HG03175 (cell line): ENCODE results near the gene GTF2IRD1.
"Not testable (repeated sequence)": the region's sequence is repeated elsewhere in the genome, so short reads cannot be mapped to it uniquely, and the experiment has no call there.

Source experiments
- ATAC-seq: cut with Tn5 transposase; IDR thresholded peaks from one replicate; pipeline ENCODE4 v1.9.1; 2021; ENCODE audit warnings: mild to moderate bottlenecking, moderate library complexity; ENCODE audit not compliant: unreplicated experiment

GTF2IRD1 gene

DNA sequence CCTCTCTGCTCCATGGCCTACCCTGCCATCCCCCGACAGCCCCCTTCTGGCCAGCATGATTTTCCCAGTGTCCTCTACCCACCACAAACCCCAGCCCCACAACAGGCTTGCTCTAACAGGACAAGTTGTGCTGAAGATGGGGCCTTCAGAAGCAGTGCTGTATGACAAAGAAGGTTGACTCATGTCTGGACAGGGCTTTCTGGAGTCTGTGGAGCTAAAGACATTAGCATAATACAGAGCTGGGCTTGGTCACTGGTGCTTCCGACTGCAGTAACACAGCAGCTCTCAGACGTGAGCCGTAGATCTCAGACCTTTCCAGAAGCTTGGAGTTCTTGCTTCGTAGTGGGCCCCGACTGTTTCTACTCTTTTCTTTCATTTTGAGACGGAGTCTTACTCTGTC, 100.5 kb downstream of the GTF2IRD1 start:
- ATAC-seq = no peak

DNA sequence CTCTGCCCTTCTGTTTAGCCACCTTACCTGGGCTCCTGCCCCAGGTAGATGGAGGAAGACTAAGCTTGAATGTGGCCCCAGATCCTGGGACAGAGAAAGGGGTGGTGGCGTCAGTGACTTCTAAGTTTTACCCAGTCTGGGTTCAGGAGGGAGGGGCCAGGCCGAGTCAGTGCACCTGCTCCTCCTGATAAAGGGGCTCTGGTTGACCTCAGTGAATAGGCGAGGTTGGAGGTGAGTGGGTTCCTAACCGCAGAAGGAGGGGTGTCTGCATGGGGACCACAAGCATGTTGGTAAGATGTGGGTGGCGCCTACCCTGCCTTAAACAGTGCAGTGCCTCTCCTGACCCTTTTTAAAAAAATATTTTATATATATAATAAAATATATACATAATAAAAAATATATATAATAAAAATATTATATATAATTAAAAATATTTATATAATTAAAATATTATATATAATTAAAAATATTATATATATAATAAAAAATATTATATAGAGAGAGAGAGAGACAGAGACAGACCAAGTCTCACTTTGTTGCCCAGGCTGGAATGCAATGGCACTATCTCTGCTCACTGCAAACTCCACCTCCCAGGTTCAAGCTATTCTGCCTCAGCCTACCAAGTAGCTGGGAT, 106.5 kb downstream of the GTF2IRD1 start:
- ATAC-seq = no peak

DNA sequence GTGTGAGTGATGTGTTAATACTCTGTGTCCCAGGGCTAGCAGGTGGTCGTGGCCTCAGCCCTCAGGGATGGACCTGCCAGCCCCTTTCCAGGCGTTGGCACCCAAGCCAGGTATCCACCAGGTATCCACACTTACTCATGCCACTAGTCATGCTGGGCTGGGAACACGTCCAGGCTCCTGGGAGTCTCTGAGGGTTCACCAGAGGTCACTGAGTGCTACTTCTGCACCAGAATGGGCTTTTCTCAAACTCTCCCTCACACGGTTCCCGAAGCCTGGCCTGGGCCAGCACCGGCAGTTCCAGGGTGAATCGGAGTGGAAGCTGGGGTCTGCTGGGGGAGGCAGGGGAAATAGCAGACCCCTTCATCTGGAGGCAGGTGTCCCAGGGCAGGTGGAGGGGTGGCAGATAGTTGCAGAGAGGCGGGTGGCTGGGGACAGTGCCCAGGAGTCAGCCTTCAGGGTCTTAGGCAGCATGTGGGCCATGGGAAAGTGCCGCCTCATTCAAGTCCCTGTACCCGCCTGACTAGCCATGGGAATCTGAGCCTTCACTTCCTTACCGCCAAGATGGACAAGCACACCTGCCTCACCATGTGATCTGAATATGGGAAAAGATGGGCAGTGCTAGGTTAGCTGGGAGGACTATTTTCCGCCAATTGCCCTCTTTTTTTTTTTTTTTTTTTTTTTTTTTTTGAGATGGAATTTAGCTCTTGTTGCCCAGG, 108.3 kb downstream of the GTF2IRD1 start:
- ATAC-seq = no peak

DNA sequence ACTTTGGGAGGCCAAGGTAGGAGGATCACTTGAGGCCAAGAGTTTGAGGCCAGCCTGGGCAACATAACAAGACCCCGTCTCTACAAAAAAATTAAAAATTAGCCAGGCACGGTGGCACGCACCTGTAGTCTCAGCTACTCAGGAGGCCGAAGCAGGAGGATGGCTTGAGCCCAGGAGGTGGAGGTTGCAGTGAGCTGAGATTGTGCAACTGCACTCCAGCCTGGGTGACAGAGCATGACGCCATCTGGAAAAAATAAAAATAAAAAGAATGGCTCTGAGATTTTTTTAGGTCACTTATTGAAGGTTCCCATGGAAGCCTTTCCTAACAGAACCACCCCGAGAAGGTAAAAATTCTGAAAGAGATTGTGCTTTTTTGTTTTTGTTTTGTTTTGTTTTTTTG, 109.9 kb downstream of the GTF2IRD1 start:
- not testable (repeated sequence) for ATAC-seq

DNA sequence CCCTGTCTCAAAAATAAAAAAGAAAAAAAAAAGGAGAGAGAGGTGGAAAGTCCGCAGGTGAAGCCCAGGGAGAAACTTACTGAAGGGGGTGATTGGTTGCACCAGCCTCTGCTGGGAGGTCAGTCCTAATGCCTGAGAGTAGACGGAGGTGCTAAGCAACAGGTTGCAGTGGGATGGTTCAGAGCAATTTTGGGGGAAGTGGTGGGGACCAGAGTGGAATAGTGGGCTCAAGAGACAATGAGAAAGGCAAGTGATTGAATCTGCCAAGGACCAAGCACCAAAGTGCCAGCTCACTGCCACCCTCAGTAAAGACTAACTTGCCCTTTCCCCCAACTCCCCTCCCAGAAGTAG, 113.6 kb downstream of the GTF2IRD1 start:
- no peak for ATAC-seq

DNA sequence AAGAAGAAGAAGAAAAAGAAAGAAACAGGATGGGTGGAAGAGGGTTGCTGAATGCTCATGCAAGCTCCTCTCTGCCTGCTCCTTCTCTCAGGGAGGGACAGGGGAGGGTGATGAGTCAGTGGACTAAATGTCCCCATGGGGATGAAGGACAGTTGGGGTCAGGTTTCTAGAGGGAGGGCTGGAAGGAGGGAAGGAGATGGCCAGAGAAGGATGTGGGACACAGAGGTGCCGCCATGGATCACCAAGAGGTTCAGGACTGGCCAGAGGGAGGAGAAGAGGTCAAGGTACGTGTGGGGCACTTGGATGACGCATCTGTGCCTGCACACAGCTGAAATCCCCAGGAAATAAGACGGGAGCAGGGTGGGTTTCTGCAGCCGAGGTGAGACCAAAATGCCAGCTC, 115.0 kb downstream of the GTF2IRD1 start:
- ATAC-seq = no peak

DNA sequence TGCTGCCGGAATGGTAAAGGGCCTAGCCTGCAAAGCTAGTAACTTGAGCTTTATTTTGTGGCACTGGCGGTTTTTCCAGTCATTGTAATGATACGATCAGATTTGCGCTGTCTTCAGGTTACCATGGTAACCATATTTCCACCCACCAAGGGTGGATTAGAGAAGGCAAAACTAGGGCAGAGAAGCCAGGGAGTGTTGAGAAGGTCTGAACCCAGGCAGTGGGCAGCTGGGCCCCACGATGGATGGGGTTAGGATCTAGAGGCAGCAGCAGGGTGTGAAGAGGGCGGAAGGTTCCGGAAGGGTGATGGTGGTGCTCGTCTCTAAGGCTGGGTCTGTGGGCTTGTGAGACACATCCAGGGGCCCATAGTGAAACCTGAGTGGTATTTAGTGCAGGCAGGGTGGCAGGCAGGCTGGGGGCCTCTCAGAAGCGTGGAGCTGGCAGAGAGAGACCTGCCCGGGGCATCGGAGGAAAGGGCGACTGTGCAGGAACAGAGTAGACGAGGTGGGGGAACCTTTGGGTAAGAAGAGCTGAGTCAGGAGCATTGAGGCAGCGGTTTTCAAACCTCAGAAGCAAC, 115.9 kb downstream of the GTF2IRD1 start:
- ATAC-seq = no peak

DNA sequence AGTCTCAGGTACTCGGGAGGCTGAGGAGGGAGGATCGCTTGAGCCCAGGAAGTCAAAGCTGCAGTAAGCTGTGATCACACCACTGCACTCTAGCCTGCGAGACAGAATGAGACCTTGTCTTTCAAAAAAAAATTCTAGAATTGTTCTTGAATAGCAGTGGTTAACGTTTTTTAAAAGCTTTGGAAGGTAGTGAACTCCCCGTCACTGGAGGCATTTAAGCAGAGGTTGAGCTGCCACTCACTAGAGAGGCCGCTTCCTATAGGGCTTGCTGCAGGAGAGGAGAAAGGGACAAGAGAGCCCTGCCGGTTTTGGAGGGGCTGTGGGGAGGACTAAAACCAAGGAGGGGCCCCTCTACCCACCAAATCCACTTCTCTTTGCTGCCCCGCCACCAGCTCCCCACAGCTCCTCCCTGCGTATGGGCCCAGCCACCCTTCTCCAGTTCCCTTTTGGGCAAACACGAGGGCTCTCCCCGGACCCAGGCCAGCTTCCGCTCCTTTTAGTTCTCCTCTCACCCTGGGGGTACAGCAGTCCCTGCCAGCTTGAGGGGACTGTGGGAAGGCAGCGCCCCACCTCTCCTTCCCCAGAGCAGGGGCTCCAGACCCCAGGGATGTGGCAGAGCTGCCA, 116.9 kb downstream of the GTF2IRD1 start:
- no peak for ATAC-seq

DNA sequence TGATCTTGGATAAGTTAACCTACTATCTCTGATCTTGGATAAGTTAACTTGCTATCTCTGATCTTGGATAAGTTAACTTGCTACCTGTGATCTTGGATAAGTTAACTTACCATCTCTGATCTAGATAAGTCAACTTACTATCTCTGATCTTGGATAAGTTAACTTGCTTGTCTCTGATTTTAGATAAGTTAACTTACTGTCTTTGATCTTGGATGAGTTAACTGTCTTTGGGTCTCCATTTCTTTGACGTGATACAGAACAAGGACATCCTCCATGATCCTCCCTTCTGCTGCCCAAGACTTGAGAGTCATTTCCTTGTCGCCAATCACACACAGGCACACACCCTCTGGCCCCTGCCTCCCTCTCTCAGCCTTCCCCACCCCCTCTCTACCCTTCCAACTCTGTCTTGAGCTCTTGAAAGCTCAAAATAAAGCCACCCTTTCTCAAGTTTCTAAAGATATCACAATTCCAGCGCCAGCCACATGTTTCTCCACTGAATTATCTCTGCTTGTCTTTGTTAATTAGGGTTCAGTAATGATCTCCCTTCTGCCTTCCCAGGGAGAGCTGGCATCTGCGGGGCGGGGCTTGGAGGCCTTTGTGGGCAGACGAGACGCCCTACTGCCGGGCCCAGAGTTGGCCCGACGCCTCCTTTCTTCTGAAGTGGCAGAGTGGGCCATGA, 118.7 kb downstream of the GTF2IRD1 start:
- no peak for ATAC-seq

DNA sequence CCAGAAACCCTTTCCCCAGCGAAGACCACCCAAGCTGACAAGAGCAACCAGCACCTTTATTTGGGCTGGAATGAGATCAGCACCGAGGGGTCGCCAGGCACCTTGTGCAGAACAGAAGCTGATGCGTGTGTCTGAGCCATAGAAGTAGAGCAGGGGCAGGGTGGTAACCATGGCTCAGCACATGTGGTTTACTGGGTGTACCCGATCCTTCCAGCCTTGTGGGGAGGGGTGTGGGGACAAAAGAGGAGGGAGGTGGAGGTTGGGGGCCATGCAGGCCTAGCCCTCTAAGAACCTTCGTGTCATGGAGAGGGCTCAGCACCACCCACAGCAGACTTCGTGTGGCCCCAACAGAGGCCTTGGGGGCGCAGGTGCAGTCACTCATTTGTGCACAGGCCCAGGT, 119.8 kb downstream of the GTF2IRD1 start:
- no peak for ATAC-seq

DNA sequence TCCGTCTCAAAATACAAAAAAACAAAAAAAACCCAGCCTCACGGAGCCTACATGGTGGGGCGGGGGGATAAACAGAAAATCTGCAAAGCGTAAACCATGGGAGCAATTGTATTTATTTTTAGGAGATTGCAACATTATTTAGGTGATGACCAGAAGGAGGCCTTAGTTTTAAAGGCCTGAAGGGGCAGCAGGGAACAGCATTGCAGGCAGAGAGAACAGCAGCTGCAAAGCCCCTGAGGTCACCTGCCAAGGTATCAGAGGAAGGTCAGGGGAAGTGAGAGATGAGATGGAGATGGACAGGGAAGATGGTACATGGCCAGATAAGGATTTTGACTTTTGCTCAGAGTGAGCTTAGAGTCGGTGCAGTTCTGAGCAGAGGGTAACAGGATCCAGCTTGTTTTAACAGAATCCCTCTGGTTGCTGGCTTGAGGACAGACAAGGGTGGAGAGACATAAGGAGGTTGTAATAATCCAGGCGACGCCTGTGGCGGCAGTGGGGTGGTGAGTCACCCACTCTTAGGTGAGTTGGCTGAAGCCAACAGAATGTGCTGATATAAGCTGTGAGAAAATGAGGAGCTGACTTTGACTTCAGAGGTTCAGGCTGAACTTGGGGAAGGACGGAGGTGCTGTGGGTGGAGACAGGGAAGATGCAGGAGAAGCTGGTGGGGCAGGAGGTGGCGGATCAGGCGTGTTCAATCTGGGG, 121.5 kb downstream of the GTF2IRD1 start:
- ATAC-seq = no peak

DNA sequence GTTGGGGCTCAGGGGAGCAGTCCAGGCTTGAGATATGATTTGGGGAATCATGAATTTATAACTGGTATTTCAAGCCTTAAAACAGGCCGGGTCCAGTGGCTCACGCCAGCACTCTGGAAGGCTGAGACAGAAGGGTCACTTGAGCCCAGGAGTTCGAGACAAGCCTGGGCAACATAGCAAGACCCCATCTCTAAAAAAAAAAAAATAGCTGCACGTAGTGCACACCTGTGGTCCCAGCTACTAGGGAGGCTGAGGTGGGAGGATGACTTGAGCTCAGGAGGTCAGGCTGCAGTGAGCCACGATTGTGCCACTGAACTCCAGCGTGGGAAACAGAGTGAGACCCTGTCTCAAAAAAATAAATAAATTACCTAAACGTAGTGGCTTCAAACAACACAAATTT, 122.1 kb downstream of the GTF2IRD1 start:
- ATAC-seq = no peak

DNA sequence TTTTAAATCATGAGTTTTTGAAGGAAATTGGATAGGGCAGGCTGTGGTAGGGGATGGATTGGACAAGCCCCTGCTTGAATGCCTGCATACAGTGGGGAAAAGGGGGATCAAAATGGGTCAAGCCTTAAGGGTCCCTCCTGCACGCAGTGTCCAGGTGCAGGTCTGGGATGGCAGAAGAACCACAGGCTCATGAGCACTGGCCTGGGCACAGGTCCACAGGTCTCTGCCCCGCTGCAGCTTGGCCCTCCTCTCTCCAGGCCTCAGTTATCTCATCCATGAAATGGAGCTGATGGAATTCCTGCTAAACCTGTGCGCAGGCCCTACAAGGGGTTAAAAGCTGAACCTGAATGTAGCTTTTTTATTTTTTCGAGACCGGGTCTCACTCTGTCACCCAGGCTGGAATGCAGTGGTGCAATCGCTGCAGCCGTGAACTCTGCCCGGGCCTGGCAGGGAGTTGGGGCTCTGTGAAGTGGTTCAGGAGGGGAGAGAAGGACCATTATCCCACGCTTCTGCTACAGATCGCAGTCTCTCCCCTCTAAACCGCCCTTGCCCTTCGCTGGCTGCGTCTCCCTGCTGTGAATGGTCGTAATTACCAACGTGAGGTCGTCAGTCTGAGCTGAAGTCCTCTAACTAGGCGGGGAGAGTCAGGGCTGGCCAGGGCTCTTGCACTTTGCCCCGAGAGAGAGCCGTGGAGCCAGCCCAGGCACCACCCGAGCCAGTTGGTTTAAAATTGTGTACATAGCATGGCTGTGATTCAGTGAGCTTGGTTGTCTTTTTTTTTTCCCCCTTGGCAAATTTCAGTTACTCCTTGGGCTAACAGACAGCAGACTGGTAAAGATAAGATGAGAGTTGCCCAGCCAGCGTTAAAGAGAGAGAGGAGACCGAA, 126.3 kb downstream of the GTF2IRD1 start:
- ATAC-seq = no peak

DNA sequence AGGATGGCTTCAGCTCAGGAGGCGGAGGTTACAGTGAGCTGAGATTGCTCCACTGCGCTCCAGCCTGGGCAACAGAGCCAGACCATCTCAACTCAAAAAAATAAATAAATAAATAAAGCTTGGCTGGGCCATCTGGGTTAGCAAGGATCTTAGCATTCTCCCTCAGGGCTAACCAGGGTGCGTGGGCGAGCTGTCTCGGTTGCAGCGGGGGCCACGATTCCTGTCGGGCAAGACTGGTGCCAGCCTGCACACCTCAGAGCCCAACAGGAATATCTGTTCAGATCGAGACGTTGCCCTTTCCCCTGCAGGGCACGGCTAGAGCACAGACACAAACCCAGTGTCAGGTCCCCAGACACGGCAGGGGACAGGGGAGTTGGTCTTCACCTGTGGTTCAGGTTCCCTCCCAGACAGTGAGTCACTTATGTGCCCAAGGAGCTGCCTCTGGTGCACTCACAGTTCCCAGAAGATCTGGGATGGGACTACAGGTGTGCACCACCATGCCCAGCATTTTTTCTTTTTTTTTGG, 128.3 kb downstream of the GTF2IRD1 start:
- no peak for ATAC-seq

DNA sequence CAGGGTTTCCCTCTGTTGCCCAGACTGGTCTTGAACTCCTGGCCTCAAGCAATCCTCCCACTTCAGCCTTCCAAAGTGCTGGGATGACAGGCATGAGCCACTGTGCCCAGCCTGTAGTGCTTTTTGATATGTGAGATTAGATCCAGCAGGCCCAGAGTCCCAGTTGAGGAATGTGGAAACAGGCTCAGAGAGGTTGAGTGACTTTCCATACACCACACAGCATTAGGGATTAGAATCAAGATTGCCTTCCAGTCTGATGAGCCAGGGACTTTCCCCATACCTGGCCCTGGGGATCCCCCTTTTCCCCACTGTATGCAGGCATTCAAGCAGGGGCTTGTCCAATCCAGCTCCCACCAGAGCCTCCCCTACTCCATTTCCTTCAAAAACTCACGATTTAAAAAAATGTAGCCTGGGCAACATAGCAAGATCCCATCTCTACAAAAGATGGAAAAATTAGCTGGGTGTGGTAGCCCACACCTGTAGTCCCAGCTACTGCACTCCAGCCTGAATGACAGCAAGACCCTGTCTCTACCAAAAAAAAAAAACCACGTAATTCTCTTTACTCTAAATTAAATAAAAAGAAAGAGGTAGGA, 128.8 kb downstream of the GTF2IRD1 start:
- ATAC-seq = no peak

DNA sequence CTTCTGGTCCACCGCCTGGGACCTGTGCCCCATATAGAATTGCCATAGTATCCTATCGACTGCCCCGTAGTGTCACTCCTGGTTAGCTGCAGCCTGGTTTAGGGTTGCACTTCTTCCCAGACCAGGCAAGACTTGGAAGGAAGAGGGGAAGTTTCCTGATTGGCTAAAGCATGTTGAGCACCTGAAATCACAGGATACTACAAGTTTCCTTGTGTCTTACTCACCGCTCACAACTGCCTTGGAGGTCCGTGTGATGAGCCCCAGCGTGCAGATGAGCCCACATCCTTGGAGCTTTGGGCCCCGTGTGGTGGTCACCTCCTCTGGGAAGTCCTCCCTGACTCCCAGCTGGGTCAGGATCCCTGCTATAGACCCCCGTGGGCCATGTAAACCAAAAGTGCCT, 129.9 kb downstream of the GTF2IRD1 start:
- no peak for ATAC-seq

DNA sequence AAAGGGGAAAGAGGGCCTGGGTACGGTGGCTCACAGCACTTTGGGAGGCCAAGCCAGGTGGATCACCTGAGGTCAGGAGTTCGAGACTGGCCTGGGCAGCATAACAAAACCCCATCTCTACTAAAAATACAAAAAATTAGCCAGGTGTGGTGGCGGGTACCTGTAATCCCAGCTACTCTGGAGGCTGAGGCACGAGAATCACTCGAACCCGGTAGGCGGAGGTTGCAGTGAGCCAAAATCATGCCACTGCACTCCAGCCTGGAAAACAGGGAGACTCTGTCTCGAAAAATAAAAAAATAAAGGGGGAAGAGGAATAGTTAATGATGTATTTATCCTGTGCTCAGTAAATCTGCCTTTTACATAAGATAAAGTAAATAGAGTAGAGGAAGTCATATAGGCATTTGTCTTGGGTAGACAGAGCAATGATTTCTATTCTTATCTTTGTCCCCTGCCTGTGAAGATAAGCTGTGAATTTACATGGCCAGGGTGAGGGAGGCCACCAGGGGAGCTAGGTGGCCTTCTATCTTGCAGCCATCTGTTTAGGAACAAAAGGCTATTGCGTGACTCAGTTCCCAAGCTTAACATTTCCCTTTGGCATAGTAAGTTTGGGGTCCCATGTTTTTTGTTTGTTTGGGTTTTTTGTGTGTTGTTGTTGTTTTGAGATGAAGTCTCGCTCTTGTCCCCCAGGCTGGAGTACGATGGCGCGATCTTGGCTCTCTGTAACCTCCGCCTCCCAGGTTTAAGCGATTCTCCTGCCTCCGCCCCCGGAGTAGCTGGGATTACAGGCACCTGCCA, 130.7 kb downstream of the GTF2IRD1 start:
- ATAC-seq = no peak

DNA sequence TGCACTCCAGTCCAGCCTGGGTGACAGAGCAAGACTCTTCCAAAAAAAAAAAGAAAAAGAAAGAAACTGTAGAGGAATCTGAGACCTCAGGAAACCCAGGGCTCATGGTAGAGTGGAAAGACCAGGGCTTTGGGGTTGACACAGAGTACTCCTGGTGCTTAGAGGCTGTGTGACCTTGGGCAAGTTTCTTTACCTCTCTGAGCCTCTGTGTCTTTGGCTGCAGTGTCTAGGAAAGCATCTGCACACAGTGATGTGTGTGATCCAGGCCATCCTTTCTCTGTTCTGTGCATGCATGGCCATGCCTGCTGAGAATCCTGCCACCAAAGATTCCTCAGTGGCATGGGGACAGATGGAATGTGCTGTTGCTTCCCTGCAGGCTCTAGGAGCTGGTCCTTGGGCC, 132.1 kb downstream of the GTF2IRD1 start:
- no peak for ATAC-seq
